Chondrocyte (in vitro differentiated cells): ENCODE measurements around the gene ADSL. TPM values are rescaled to one million over a fixed set of nuclear protein-coding genes. Genes with fewer than 3 reads are reported as not detected.

Source experiments
- DNase-seq: peaks from one replicate; pipeline ENCODE4 v3.0.0; 2021; ENCODE audit warnings: mixed read lengths, low spot score
- H3K27ac Mint-ChIP-seq: one replicate; pipeline ENCODE4 v1.8.0; 2021; ENCODE audit warnings: mild to moderate bottlenecking, moderate library complexity, mixed read lengths; ENCODE audit not compliant: unreplicated experiment
- H3K27me3 Mint-ChIP-seq: 2 replicates; pipeline ENCODE4 v1.8.0; 2021; ENCODE audit warnings: low read depth, mixed read lengths
- H3K36me3 Mint-ChIP-seq: 2 replicates; pipeline ENCODE4 v1.8.0; 2021; ENCODE audit warnings: low read depth, mixed read lengths
- H3K4me1 Mint-ChIP-seq: 2 replicates; pipeline ENCODE4 v1.8.0; 2021; ENCODE audit warnings: low read depth, mild to moderate bottlenecking, mixed read lengths
- H3K4me3 Mint-ChIP-seq: one replicate; pipeline ENCODE4 v1.8.0; 2021; ENCODE audit warnings: mild to moderate bottlenecking, moderate library complexity, mixed read lengths; ENCODE audit not compliant: unreplicated experiment
- H3K9me3 Mint-ChIP-seq: 2 replicates; pipeline ENCODE4 v1.8.0; 2021; ENCODE audit warnings: low read depth, mixed read lengths
- total RNA-seq: library from RNA; stranded (reverse); gene quantifications from 3 replicates; pipeline ENCODE4 v1.2.1, GENCODE V29; 2021
- TF ChIP-seq, protein P1 (sequence below): fragments of 200-600 bp; sonication (generic); IDR thresholded peaks from 2 replicates; pipeline ENCODE4 v1.5.0; 2021; ENCODE audit warnings: antibody characterized with exemption, mild to moderate bottlenecking, moderate library complexity

Gene ADSL
- total RNA-seq, 1 donor from 2014 or later, result 62.2 TPM

DNA sequence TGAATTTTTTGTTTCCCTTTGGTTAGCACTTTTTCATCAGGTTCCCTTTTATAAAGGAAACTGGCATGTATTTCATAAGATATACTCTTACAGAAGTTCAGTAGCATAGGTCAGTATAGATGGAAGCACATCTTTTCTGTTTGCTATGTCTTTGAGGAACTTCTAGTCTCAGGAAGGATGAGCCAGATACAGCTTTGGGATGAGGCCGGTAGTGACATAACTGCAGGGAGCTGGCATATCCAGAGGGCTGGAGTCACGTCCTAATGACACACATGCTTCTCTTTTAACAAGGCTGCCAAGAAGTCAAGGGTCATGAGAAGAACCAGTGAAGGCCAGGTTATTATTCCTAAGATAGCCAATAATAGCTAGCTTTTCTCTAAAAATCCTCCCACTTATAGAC, 33.3 kb upstream of the ADSL start:
- TF ChIP-seq, protein P1, sequence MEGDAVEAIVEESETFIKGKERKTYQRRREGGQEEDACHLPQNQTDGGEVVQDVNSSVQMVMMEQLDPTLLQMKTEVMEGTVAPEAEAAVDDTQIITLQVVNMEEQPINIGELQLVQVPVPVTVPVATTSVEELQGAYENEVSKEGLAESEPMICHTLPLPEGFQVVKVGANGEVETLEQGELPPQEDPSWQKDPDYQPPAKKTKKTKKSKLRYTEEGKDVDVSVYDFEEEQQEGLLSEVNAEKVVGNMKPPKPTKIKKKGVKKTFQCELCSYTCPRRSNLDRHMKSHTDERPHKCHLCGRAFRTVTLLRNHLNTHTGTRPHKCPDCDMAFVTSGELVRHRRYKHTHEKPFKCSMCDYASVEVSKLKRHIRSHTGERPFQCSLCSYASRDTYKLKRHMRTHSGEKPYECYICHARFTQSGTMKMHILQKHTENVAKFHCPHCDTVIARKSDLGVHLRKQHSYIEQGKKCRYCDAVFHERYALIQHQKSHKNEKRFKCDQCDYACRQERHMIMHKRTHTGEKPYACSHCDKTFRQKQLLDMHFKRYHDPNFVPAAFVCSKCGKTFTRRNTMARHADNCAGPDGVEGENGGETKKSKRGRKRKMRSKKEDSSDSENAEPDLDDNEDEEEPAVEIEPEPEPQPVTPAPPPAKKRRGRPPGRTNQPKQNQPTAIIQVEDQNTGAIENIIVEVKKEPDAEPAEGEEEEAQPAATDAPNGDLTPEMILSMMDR, result no peak

DNA sequence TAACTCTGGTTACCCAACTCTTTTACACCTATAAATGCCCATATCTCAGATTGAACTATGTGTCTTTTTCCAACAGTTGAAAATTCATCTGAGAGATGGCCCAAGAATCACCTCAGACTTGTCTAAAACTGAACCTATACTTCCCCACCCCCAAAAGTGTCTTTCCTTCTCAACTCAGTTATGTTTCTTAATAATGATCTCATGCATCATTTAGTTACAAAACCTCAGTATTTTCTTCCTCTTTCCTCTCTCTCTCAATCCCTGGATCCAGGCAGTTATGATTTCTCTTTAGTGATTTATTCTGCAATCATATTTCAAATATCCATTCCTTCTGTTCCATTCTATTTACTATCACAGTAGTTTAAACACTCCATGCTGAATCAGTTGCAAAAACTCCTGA, 32.3 kb upstream of the ADSL start:
- H3K4me3 Mint-ChIP-seq, result no peak overlapping the region
- no peak overlapping the region for H3K27ac Mint-ChIP-seq
- no peaks in the 10 kb centered on the region for H3K9me3 Mint-ChIP-seq

More for the DNA sequence above, 33.3 kb upstream of the ADSL start:
- H3K36me3 Mint-ChIP-seq, result peaks cover 48% of the 10 kb centered on the region
- H3K27me3 Mint-ChIP-seq, result no peaks in the 10 kb centered on the region
- no peak overlapping the region for H3K27ac Mint-ChIP-seq
- no peak overlapping the region for H3K4me3 Mint-ChIP-seq
- H3K9me3 Mint-ChIP-seq, result no peaks in the 10 kb centered on the region
- H3K4me1 Mint-ChIP-seq, result peaks cover 18% of the 10 kb centered on the region
- no peak for DNase-seq

DNA sequence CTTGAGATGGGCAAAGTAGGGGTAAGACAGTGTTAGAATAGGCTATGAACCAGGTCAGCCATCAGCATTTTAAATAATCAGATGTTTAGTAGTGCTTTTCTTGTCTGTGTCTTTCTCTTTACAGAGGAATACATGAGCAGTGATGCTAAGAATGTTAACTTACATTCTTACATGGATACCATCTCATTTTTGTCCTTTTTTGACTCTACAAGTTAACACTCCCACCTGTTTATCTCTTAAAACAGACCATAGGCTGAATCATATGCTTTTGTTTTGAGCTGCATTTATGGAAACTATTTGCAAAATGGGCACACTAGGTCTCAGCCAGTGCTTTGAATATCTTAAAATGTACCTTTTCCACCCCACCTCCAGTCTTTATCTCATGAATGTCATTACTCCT, 25.6 kb upstream of the ADSL start:
- Mint-ChIP-seq H3K4me1 (no peaks in the 10 kb centered on the region), H3K9me3 (no peaks in the 10 kb centered on the region), H3K27me3 (no peaks in the 10 kb centered on the region), H3K4me3 (no peak overlapping the region), H3K36me3 (peaks cover 52% of the 10 kb centered on the region), H3K27ac (no peak overlapping the region)
- TF ChIP-seq, protein P1, result no peak
- DNase-seq, result no peak

More for the DNA sequence above, 32.3 kb upstream of the ADSL start:
- H3K36me3 Mint-ChIP-seq, result peaks cover 50% of the 10 kb centered on the region
- H3K4me1 Mint-ChIP-seq, result peaks cover 18% of the 10 kb centered on the region
- TF ChIP-seq, protein P1, result no peak
- no peaks in the 10 kb centered on the region for H3K27me3 Mint-ChIP-seq
- no peak for DNase-seq

DNA sequence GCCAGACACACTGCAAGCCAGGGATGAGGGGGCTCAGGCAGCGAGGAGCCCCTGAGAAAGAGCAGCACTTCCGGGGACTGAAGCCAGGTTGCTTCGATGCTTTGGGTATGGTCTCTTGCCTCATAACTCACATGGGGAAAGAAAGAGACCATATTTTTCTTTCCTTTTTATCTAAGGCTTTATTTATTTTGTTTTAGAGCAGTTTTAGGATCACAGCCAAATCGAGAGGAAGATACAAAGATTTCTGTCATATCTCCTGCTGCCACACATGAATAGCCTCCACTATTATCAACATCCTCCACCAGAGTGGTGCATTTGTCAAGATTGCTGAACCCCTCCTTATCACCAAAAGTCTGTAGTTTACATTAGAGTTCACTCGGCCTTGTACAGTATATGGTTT, 24.3 kb upstream of the ADSL start:
- Mint-ChIP-seq H3K9me3 (no peaks in the 10 kb centered on the region), H3K27me3 (no peaks in the 10 kb centered on the region), H3K27ac (no peak overlapping the region), H3K4me3 (no peak overlapping the region), H3K4me1 (peaks cover 2% of the 10 kb centered on the region), H3K36me3 (peaks cover 42% of the 10 kb centered on the region)
- TF ChIP-seq, protein P1, result no peak
- DNase-seq, result no peak

DNA sequence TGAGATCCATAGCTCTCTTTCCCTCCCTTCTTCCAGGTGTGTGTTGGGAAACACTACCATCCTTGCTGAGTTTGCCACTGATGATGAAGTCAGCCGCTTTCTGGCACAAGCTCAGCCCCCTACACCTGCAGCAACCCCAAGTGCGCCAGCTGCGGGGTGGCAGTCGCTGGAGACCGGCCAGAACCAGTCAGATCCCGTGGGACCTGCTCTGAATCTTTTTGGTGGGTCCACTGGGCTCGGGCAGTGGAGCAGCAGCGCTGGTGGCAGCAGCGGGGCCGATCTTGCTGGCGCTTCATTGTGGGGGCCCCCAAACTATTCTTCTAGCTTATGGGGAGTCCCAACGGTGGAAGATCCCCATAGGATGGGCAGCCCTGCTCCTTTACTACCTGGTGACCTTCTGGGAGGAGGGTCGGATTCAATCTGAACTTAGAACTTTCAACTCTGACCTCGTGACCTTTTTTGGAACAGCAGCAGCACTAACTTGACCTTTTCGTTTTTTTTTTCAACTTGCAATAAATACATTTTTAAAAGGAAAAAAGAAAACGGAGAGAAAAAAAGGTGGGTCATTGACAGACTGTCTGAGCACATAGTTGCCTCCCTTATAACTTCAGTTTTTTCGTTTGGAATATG, 23.4 kb upstream of the ADSL start:
- Mint-ChIP-seq H3K27me3 (no peaks in the 10 kb centered on the region), H3K4me3 (no peak overlapping the region), H3K36me3 (peaks cover 37% of the 10 kb centered on the region), H3K27ac (no peak overlapping the region), H3K4me1 (peaks cover 2% of the 10 kb centered on the region), H3K9me3 (no peaks in the 10 kb centered on the region)
- TF ChIP-seq, protein P1, result no peak
- DNase-seq, result no peak
